ENCODE data around the gene PTPRZ1.

PTPRZ1 gene

DNA sequence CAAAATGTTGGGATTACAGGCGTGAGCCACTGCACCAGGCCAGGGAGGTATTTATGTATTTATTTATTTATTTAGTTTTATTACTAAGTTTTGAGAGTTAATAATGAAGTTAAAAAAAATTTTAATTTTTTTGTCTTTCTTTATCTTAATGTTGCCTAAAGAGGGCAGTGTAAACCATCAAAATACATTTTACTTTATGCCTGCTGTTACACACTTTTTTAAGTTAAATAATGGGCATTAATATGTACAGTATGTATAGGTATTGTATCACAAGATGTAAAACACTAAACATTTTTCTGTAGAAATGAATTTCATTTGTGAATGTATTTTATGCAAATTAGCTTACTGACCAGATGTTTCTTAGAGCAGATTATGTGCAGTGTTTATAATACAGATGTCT, 141.7 kb downstream of the PTPRZ1 start:
- no peak for DNase-seq
- intact Hi-C loops (cut with DNase I): no loop called here

DNA sequence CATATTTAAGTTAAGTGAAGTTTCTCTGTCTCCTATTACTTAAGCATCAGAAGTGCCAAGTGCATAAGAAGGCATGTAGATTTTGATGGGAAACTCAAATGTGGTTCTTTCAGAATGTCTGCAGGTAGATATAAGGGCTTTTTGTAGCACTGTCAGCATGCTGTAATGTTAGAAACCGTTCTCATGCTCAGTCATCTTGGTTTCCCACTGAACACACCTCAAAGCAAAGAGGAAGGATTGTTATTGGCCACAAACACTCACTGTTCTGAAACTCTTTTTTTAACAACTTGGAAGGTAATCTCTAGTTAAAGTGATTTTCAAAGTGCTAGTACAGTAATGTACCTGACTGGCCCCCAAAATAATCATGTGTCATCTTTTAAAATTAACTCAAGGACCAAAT, 145.1 kb downstream of the PTPRZ1 start:
- no peak for DNase-seq
- intact Hi-C loops (cut with DNase I): no loop called here

DNA sequence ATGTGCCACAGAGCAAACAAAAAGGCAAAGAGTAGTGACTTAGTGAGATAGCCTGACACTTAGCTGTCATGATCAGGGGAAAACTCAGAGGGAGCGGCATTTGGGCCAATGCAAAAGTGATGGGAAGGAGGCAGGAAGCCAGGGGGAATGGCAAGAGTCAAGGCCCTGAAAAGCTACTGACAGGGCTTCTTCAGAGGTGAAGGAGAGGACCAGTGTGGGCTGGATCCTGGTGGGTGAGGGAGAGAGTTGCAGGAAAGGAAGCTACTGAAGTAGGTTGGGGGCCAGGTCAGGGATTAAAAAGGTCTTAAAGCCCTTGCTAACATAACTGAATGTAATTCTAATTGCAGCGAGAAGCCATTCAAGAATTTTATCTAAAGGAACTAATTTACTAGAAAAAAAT, 154.1 kb downstream of the PTPRZ1 start:
- intact Hi-C loops (cut with DNase I): no loop called here
- DNase-seq: no peak

DNA sequence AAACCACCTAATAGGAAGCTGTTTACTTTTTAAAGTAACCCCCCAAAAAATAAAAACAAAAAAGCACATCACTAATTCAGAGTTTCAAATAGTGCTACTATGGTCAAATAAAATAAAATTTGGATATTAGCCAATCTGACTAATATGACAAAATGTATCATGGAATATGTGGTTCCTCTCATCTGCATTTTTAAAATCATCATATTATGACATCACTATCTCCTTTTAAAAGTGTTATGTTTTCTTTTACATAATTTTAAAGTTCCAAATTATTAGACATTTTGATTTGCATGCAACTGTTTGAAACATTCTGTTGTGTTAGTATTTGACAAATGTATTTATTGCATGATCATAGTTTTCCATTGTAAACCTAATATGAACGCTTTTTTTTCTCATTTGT, 160.7 kb downstream of the PTPRZ1 start:
- intact Hi-C loops (cut with DNase I): no loop called here
- no peak for DNase-seq

DNA sequence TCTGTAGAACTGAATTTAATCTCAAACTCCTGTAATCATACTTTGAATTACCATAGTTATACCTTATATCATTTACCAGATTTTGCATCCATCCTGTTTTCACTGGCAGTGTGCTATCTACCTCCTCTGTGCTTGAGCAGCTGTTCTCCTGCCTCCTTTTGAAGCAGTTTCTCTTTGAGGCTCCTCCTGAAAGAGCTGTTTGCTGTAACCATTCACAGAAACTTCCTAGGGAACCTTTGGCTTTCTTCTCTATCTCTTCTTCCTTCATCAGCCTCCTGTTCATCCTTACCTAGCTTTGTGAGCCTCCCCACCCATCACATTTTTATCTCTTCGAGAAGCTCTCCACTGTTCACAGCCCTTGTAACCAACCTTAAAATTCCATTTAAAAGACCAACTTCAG, 162.9 kb downstream of the PTPRZ1 start:
- intact Hi-C loops (cut with DNase I): no loop called here
- DNase-seq: no peak

DNA sequence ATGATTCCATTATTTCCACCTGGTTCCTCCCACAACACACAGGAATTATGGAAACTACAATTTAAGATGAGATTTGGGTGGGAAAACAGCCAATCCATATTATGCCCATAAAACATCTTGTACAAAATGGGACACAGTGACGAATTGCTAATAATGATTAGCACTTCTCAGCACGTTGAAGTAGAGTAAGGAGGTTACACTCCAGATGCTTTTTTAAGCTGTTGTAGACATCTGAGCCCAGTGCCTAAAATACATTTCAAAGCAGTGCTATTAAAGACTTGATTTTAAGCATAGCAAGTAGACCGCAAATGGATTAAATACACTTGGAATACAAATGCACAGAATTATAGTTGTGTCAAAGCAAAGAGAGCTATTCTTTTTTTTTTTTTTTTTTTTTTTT, 165.2 kb downstream of the PTPRZ1 start:
- intact Hi-C loops (cut with DNase I): no loop called here

DNA sequence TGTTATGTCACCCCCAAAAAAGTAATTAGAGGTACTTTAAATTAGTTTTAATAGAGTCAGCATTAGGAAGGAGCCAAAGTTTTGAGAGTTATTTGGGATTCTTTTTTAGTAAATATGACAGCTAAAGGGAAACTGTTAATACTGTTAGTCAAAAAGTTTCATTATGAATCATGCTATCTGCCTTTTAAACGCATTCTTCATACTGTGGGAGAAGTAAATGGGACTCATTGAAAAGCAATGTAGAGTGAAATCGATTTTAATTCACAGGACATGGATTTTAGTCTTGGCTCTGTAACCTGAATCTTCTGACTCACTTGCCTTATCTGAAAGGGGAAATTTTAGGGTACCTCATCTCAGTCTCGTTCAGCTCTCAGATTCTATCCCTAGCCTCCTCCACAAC, 165.9 kb downstream of the PTPRZ1 start:
- DNase-seq: no peak
- intact Hi-C loops (cut with DNase I): no loop called here

More for the DNA sequence above, 165.2 kb downstream of the PTPRZ1 start:
- no peak for DNase-seq

DNA sequence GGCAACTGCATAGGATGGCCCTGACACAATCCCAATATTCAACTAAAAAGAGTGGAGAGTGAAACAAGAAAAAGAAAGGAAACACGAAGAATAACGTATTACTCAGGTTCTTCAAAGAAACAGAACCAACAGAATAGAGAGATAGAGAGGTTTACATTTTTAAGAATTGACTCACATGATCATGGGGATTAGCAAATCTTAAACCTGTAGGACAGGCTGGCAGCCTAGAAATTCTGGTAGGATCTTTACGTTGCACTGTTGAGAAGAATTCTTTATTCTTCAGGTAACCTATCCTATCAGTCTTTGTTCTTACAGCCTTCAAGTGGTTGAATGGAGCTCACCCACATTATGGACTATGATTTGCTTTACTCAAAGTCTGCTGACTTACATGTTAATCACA, 167.2 kb downstream of the PTPRZ1 start:
- intact Hi-C loops (cut with DNase I): no loop called here
- no peak for DNase-seq

DNA sequence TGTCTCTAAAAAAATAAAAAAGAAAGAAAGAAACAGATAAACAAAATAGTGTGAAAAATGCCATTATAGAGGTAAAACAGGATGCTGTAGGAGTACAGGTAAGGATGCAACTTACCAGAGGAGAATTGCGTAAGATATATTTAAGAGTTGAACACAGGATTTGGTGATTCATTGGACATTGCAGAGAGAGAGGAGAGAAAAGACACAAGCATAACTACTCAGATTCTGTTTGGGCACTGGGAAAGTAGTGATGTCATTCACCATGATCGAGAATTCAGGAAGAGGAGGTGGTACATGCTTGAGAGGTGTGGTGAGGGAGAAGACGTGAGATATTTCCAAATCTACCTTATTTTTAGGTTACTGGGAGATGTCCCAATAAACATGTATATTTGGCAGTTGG, 173.4 kb downstream of the PTPRZ1 start:
- DNase-seq: no peak
- intact Hi-C loops (cut with DNase I): no loop called here

DNA sequence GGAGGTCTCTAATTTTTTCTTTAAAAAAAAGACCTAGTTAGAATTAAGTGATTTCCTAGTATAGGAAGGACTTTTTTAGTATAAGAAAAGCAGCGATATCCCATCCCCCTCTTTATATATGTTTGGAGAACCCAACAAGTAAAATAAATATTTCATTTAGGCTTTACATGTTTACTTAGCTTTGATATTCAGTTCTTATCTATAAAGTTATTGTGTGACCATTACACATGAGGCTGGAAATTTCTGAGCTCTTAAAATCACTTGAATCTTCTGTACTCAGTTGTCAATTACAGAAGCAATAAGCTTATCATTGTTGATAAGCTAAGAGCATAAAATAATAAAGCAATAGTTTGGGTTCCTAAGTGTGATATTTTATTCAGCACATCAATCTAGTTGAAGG, 181.4 kb downstream of the PTPRZ1 start:
- DNase-seq: no peak
- intact Hi-C loops (cut with DNase I): no loop called here

DNA sequence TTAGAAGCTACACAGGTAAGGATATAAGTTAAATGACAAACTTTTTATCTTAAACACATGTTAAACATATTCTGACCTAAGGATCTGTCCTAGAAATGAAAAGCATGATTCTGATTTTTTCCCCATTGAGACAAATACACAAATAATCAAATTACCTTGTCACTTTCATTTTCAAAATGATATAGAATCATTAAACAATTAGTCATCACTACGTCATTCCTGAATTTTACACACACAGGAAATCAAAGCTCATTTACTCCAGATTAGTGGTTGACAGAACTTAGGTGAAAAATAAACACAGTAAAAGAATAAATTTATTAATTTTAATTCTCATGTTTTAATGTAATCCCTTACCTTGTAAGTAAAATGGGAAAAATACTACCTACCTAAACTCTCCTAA, 182.1 kb downstream of the PTPRZ1 start:
- intact Hi-C loops (cut with DNase I): no loop called here
- DNase-seq: no peak

DNA sequence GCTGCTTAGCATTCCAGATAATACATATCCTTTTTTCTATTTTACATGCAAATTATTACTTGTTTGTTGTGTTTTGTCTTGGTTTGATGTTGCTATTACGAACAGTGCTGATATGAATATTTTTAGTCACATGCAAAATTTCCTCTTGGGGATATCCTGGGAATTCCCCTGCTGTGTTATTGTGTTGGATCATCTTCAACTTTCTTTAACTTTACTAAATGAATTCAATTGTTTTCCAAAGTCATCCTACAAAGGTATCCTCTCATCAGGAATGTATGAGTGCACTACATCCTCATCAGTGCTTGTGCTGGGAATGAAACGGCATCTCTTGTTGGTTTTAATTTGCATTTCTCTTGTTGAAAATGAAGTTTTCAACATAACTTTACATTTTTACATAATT, 184.0 kb downstream of the PTPRZ1 start:
- DNase-seq: no peak
- intact Hi-C loops (cut with DNase I): no loop called here

DNA sequence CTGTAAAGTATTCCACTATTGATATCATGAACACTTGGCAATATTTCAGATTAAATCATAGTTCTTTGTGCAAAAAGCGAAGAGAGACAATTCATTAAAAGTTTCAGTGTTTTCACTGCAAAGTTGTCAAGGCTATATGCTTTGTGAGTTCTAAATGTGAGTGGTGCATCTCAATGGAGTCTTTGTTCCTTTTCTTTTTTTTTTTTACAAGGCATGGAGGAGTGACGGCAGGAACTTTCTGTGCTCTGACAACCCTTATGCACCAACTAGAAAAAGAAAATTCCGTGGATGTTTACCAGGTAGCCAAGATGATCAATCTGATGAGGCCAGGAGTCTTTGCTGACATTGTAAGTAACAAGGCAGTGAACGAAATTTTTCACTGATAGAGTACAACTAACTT, 186.6 kb downstream of the PTPRZ1 start:
- intact Hi-C loops (cut with DNase I): no loop called here

DNA sequence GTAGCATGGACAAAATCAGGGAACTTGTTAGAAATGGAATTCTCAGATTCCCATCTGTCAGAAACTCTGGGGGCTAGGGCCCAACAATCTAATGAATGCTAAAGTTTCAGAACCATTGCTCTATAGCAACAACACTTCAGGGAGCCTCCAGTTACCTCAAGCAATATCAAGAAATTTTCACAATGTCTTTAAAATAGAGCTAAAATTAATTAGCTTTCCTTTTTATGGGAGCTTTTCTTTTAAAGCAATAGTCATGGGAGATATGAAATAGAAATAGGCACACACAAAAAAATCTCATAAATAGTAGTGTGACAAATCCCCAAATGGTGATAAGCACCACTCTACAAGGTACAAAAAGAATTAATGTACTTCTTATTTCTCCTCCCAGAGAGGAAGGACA, 190.2 kb downstream of the PTPRZ1 start:
- DNase-seq: no peak
- intact Hi-C loops (cut with DNase I): no loop called here

More for the DNA sequence above, 186.6 kb downstream of the PTPRZ1 start:
- DNase-seq: no peak

DNA sequence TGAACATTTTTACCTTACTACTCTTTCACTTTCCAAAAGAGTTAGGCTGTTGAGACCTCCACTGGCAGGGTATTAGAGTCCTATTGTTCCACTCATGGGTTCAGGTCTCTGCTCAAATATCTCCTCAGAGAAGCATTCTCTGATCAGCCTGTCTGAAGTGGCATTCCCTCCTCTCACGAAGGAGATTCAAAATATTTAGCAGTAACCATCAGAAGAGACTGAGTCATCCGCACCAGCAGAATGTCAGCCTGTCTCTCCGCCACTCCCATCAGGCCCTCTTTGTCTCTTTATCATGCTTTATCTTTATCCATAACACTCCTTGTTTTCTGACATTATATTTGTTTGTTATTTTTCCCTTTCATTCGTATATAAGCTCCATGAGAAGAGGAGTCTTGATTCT, 192.0 kb downstream of the PTPRZ1 start:
- intact Hi-C loops (cut with DNase I): no loop called here

DNA sequence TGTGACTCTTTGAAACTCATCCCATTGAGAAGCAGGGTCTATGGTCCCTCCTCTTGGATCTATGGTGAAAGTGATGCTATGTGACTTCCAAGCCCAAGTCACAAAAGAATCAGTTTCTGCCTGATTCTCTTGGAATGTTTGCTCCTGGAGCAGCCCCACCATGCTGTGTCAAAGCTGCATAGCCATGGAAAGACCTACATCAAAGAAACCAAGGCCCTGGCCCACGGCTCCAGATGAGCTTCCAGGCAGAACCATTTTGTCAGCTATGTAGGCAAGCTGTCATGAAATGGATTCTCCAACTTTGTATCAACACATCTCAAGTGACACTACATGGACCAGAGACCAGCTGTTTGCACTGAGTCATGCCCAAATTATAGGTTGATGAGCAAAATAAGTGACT, 194.1 kb downstream of the PTPRZ1 start:
- DNase-seq: no peak
- intact Hi-C loops (cut with DNase I): no loop called here

More for the DNA sequence above, 192.0 kb downstream of the PTPRZ1 start:
- no peak for DNase-seq

DNA sequence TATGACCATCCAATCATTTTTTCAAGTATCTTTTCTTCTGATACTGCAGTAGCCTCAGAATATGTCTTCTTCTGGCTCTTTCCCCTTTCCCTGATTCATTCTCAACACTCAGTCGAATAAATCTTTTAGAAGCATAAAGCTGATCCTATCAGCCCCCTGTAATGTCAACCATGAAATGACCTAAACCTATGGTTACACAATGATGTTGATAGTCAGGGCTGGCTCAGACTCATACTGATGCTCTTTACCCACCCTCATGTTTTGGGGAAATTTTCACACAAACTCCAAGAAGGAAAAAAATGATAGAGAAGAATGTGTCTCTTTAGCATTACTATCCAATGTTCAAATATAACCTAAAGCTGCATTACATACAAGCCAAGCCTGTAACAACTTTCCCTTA, 195.1 kb downstream of the PTPRZ1 start:
- DNase-seq: no peak
- intact Hi-C loops (cut with DNase I): no loop called here

DNA sequence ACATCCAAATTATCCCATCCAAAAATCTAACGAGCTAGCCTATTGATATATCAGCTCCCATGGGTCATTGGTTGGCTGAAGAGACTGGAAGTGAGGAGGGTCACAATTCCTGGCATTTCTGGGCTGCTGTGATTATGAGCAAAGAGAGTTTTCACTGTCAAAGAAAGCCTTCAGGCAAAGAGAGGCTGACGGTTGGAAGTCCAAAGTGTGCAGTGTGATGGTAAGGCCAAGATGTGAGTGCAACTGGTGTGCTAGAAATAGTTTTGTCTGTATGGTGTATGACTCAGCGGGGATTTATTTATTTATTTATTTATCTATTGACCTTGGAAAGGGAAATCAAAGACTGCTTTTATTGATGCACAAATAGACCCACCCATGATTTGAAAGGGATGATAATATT, 196.0 kb downstream of the PTPRZ1 start:
- no peak for DNase-seq
- intact Hi-C loops (cut with DNase I): no loop called here

DNA sequence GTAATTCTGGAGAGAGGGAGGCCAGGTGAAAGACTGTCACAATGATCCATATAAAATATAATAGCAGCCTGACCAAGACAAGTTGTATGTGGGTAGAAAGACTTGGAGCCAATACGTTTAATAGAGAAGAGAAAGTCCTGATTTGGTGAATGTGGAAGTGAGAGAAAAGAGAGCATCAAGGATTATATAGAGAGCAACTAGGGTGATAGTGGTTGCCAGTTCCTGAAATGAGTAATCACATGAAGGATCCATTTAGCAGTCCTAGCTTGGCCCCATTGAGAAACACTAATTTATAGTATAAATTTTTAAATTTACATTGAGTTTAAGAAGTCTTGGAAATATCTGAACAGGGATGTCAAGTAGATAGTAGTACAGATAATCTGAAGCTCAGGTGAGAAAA, 197.1 kb downstream of the PTPRZ1 start:
- intact Hi-C loops (cut with DNase I): no loop called here
- no peak for DNase-seq

DNA sequence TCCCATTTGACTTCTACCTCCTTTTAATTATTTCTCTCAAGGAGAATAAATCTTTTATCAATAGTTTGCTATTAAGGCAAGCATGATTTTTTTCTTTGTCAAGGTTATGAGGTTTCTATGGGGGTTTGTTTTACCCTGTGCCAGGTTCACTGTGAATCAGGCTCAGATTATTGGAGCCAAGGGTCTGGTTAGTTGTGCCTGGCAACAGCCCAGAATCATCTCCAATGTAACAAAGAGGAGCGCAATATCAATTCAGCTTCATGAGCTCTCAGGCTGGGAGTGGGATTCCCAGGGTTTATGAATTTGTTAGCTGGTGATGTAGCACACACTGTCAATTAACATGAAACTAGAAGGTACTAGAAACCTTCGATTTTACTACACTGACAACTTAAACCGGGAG, 197.9 kb downstream of the PTPRZ1 start:
- no peak for DNase-seq
- intact Hi-C loops (cut with DNase I): no loop called here

DNA sequence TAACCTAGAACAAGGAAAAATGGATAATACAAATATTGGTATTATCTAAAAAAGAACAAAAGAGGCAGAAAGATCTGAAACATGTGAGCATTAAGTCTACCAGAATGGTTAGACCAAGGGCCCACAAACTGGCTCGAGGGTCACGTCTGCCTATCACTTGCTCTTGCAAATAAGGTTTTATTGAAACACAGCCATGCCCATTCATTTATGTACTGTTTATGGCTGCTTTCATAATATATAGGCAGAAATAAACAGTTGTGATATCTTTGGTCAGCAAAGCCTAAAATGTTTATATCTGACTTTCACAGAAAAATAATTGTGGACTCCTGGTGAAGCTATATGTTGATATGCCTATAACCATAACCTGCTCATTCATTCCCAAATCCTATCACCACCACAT, 199.3 kb downstream of the PTPRZ1 start:
- DNase-seq: no peak
- intact Hi-C loops (cut with DNase I): no loop called here

DNA sequence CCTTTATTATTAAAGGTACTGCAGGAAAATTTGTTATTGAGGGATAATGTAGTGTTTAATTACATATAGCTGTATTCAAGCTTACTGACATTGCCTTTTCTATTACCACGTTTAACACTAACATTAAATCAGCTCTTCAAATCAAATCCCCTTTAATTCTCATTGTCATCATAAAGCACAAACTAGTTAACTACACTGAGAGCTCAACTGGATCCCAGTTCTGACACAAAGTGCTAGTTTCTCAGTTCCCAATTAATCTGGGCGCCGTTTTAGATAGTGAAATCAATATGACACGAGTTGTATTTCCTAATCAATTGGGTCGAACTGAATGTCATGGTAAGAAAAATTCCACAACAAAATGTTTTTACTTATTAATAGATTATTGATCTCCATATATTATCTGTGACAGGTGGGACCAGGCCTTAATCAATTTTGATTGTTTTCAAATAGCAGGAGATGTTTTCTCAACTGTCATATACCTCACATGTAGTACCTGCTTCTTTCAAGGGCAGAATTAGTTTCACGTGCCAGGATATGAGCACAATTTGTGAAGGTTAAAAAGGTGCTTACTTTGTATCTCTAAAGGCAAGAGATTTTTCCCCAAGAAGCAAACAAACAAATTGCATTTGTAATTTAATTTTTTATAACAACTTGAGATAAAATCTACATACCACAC, 200.1 kb downstream of the PTPRZ1 start:
- intact Hi-C loops (cut with DNase I): no loop called here

More for the DNA sequence above, 200.1 kb downstream of the PTPRZ1 start:
- DNase-seq: no peak
